HG02623 (cell line): ENCODE results near the gene ISM2.
A peak's percentile ranks its signal among the peaks of the same experiment; 100 is the strongest.

Experiments
- ATAC-seq: cut with Tn5 transposase; IDR thresholded peaks from one replicate; pipeline ENCODE4 v1.9.1; 2021; ENCODE audit warnings: moderate library complexity; ENCODE audit not compliant: unreplicated experiment

ISM2 gene

GRCh38 chr14:77469539-77469938 is 29.1 kb downstream of the ISM2 start:
- ATAC-seq = no peak

GRCh38 chr14:77469067-77469505 is 29.5 kb downstream of the ISM2 start:
- ATAC-seq = no peak

GRCh38 chr14:77467801-77468200 is 30.8 kb downstream of the ISM2 start:
- no peak for ATAC-seq

- ATAC-seq = no peak
These were observed 39.4 kb downstream of the ISM2 start for GRCh38 chr14:77459072-77459723.

GRCh38 chr14:77458249-77458950 is 40.2 kb downstream of the ISM2 start:
- ATAC-seq = peak; percentile 4

GRCh38 chr14:77457522-77458248 is 40.9 kb downstream of the ISM2 start, which contains the start of the genes AHSA1 and VIPAS39:
Gene AHSA1 (plus strand): TSS chr14:77458093. CDS start chr14:77458190, 97 bp downstream.
Gene VIPAS39 (minus strand): TSS chr14:77457601. CDS start chr14:77454102, 3,499 bp downstream.
- ATAC-seq = peak; percentile 91

- no peak for ATAC-seq
These were observed 41.5 kb downstream of the ISM2 start for GRCh38 chr14:77457115-77457521.

GRCh38 chr14:77455966-77456640 is 42.5 kb downstream of the ISM2 start:
- no peak for ATAC-seq

GRCh38 chr14:77442196-77442595 is 56.4 kb downstream of the ISM2 start:
- ATAC-seq = no peak

- no peak for ATAC-seq
These were observed 58.8 kb downstream of the ISM2 start for GRCh38 chr14:77439861-77440260.

- ATAC-seq = no peak
These were observed 60.0 kb downstream of the ISM2 start for GRCh38 chr14:77438596-77438995.

- ATAC-seq = no peak
These were observed 62.6 kb downstream of the ISM2 start for GRCh38 chr14:77436042-77436441.

- no peak for ATAC-seq
These were observed 72.2 kb downstream of the ISM2 start for GRCh38 chr14:77426396-77426795.

GRCh38 chr14:77424862-77425261 is 73.8 kb downstream of the ISM2 start:
- ATAC-seq = no peak
